ENCODE measurements around the gene TWNK. TPM values are rescaled to one million over a fixed set of nuclear protein-coding genes. Genes with fewer than 3 reads are reported as not detected.
A peak's percentile ranks its signal among the peaks of the same experiment; 100 is the strongest.

The TWNK gene
- total and polyA plus RNA-seq, 2 of the 4 experiments (the other 2 are of a cell fraction): 7.7 to 8.8 TPM

GRCh38 chr10:101000127-101000914 is 13.0 kb downstream of the TWNK start:
- WGBS, 2 experiments (ENCODE audit: extremely low coverage in 2 of 2, insufficient read length in 1 of 2): no CpG with 5 or more reads among the region's 19 CpGs
- peak overlapping the region; percentile 58 to 95 for H4K8ac ChIP-seq (ENCODE audit: low read depth in 2 of 2, low read length in 2 of 2)
- peak overlapping the region; percentile 100 for H2AK9ac ChIP-seq (replicated peaks; ENCODE audit: low read depth, low read length, poor library complexity)
- H2BK15ac ChIP-seq (ENCODE audit: low read depth, low read length): peak overlapping the region; percentile 63
- H3K9me3 ChIP-seq (ENCODE audit: control insufficient read depth, insufficient read depth, low read length): no peaks in the 10 kb centered on the region
- H2AFZ ChIP-seq (replicated peaks; ENCODE audit: low read length, poor library complexity): peak overlapping the region; percentile 83
- H3K4me2 ChIP-seq (ENCODE audit: low read depth, low read length): peak overlapping the region; percentile 93
- peak overlapping the region; percentile 97 for H3K23ac ChIP-seq (ENCODE audit: low read depth, low read length)
- peak overlapping the region; percentile 63 for H3K18ac ChIP-seq (ENCODE audit: low read depth, low read length)
- H2BK120ac ChIP-seq (ENCODE audit: low read depth, low read length): peak overlapping the region; percentile 66
- peaks cover 25% of the 10 kb centered on the region for H3K4me1 ChIP-seq (ENCODE audit: control insufficient read depth, insufficient read depth, low read length)
- peaks cover 27% of the 10 kb centered on the region; the same call in 1 of the 2 replicates for H3K36me3 ChIP-seq (ENCODE audit: control insufficient read depth, insufficient read depth, low read length)
- H3K4me3 ChIP-seq (ENCODE audit: insufficient read depth, low read depth, low read length): peak overlapping the region; percentile 78
- H3K27ac ChIP-seq (ENCODE audit: insufficient read depth, low read length): peak overlapping the region; percentile 91
- H3K9me1 ChIP-seq (ENCODE audit: insufficient read depth, low read length): peaks cover 4% of the 10 kb centered on the region
- peak overlapping the region; percentile 77 for H4K91ac ChIP-seq (ENCODE audit: insufficient read depth, low read depth, low read length)
- H3K4ac ChIP-seq (ENCODE audit: low read depth, low read length): peak overlapping the region; percentile 96
- H4K5ac ChIP-seq (ENCODE audit: low read depth, low read length): peak overlapping the region; percentile 78
- H2BK5ac ChIP-seq (ENCODE audit: low read depth, low read length, poor library complexity, severe bottlenecking): peak overlapping the region; percentile 81
- in situ Hi-C loops (cut with MboI; ENCODE audit: low sequenced_read_pairs): no loop called here
- peak overlapping the region; percentile 97 for H3K9ac ChIP-seq (ENCODE audit: low read depth, low read length)
- peaks cover 51% of the 10 kb centered on the region for H4K20me1 ChIP-seq (ENCODE audit: insufficient read depth, low read length)
- H3K14ac ChIP-seq (replicated peaks; ENCODE audit: low read depth, low read length): peak overlapping the region; percentile 94
- H3K27me3 ChIP-seq (ENCODE audit: control insufficient read depth, insufficient read depth, low read length): no peaks in the 10 kb centered on the region
- dilution Hi-C loops (cut with HindIII; ENCODE audit: low sequenced_read_pairs, unreplicated experiment): no loop called here
- ChIA-PET POLR2A (ENCODE audit: unreplicated experiment) (no interaction called here), CTCF (interaction anchor here (0.9 to 4.4 kb wide), 3 partner anchors 11 to 16 kb away, joined by 3 to 48 read pairs (median 10); no protein-coding TSS in a partner anchor)
- BruUV-seq (replicated peaks): no TSS peak
- peak overlapping the region; percentile 94 for H2AK5ac ChIP-seq (ENCODE audit: low read depth, low read length)
- ATAC-seq (ENCODE audit: low read depth) (no peak), DNase-seq (no peak)
- no peak for TF ChIP-seq CEBPB (IDR thresholded peaks at IDR 0.05; ENCODE audit: low read depth, low read length)
- peak; percentile 17; the same call in 1 of the 2 replicates for TF ChIP-seq MAZ (IDR thresholded peaks at IDR 0.05; ENCODE audit: borderline replicate concordance, low read depth, low read length)
- peaks cover 14 to 59% of the 10 kb centered on the region in 2 experiments for H3K79me1 ChIP-seq (ENCODE audit: low read depth in 1 of 2, low read length in 2 of 2)
- intact Hi-C loops (cut with micrococcal nuclease): no loop called here
- peak overlapping the region; percentile 99 for H3K56ac ChIP-seq (ENCODE audit: extremely low read depth, insufficient read depth, low read length)
- peak overlapping the region; percentile 13; the same call in 1 of the 2 replicates for H2BK20ac ChIP-seq (ENCODE audit: low read depth, low read length)
